GM21737 (cell line): ENCODE data around the gene SPATA16.

ENCODE experiments used
- ATAC-seq: cut with Tn5 transposase; IDR thresholded peaks from one replicate; pipeline ENCODE4 v1.9.1; 2021; ENCODE audit warnings: mild to moderate bottlenecking, moderate library complexity; ENCODE audit not compliant: unreplicated experiment

The SPATA16 gene

DNA sequence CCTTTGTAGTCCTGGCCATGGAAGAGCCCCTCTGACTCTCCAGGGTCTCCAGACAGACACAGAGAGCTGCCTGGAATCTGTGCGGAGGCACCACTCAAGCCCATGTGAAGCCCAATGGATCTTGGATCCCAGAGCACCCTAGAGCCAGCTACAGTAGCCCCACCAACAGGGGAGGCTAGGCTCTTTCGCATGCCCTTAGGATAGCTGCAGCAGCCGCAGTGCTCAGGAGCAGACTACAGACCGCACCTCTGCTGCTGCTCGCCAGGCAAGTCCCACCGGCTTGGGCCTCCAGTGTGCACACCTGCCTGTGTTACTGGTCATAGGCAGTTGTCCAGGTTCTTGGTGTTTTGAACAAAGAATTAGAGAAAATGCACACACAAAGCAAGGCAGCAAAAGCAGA lies 131.6 kb downstream of the SPATA16 start:
- ATAC-seq: no peak

DNA sequence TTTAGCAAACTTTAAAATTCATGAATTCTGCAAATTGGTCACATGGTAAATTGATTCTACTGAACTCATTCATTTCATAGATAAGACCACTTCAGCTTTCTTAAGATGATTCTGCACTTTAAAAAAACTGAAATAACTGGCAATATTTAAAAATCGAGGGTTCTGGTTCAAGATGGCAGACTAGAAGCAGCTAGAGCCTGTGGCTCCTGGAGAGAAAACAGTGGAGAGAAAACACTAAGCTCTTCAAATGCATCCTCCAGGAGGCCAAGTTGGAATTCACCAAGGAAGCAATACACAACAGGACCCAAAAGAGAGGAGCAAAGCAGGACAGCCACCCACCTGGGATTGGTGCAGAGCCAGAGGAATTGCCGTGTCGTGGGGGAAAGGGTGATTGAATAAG lies 132.1 kb downstream of the SPATA16 start:
- no peak for ATAC-seq

DNA sequence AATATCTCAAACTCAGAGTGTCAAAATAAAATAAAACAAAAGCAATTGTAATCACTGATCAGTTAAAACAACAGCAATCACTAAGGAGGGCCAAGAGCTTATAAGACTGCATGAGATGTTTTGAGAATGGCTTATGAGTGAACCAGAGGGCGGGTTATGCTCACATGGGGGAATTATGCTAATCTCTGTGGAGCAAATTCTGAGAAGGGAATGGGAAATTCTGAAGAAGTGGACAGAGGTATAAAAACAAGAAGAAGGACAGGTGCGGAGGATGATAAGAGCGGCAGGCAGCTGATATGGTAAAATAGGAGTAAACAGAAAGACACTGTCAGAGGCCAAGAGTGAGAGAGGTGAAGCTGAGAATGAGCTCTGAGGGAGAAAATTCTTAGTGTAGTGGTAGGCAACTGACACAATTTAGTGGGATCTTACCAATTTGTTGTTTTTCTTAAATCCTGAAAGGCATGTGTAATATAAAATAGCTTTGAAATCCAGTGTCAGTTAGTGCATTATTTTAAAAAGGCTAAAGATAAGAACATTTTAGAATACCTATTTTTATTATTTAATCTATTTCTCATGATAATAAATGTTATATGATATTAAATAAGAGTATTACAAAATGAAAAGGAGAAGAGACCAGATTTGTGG lies 133.8 kb downstream of the SPATA16 start:
- no peak for ATAC-seq

DNA sequence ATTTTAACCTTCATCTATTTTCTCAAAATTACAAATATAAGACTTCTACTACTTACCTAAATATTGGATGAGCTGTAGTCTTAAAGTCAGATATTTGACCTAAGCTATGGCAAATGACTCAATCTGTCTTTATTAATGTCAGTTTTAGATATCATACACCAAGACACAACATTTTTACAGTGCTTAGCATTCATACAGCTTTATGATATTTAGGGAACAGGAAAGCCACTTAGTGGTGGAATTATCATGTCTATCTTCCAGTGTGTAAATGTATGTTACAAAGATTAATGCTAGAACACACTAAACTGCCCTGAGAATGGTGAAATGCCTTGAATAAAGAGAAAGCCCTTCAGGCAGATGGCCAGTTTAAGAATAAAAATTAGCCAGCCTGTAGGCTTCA lies 135.0 kb downstream of the SPATA16 start:
- ATAC-seq: no peak

DNA sequence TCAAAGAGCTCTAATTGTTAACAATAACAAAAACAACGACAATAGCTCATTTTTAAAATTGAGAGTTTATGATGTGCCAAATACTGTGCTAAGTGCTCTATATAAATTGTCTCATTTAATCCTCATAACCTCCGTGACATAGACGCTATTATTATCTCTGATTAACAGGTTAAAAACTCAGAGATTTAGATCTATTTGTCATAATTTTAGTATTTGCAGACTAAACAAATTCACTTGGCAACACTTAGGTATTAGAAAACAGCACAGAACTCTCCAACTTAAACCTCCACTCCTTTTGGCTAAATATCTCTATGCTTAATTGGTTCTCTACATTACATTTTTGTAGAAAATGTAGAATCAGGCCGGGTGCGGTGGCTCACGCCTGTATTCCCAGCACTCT lies 136.4 kb downstream of the SPATA16 start:
- ATAC-seq: no peak

DNA sequence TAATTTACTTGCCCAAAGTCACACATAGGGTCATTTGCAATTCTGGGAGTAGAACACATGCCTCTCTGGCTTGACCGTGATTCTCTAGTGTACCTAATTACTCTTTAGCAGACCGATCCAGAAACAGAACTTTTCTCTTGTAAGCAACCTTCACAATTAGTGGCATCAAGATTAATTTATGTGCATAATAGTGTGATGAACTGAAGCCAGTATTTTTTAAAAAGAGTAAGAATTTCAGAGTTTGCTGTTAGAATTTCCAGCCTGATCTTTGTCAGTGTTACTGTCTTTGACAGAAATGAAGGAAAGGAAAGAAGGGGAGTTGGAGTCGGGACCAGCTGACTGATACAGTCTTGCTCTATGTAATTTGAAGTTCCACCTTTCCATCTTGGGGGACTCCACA lies 137.1 kb downstream of the SPATA16 start:
- no peak for ATAC-seq

DNA sequence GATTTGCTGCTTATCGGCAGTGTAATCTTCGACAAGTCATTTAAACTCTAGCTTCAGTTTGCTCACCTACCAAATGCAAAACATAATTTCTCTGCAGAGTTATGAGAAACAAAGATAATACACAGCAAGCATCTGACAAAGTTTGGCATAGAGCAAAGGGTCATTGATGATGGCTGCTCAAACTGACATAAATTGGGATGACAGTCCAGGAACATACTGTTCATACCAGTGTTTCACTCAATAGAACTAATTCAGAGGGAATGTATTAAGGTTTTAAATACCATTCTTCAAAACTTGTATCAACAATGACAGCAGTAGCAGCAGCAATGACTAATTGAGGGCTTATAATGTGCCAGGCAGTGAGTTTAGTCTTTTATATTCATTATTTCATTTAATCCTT lies 137.6 kb downstream of the SPATA16 start:
- ATAC-seq: no peak

DNA sequence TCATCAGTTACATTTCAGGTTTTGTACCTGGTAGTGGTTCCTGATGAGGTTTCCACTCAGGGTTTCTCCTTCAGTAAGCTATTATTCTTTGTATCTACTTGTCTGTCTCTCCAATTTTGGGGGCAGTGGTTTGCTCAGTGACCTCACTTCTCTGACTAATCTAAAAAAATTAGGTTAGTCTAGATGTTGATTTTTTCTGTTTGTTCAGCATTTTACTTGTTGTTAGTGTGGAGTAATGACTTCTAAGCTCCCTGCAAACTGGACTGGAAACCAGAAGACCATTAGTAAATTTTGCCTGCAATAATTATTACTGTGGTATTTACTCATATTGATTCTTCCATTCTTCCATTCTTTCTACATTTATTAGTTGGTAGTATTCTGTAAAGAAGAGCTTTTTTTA lies 139.4 kb downstream of the SPATA16 start:
- no peak for ATAC-seq

DNA sequence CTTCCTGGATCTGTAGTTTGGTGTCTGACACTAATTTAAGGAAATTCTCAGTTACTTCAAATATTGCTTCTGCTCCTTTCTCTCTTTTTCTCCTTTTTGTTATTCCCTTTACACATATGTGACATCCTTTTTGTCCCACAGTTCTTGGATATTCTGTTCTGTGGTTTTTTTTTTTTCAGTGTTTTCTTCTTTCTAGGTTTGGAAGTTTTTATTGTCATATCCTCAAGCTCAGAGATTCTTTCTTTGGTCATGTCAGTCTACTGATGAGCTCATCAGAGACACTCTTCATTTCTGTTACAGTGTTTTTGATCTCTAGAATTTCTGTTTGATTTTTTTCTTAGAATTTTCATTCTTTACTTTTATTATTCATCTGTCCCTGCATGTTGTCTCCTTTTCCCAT lies 140.5 kb downstream of the SPATA16 start:
- ATAC-seq: no peak

DNA sequence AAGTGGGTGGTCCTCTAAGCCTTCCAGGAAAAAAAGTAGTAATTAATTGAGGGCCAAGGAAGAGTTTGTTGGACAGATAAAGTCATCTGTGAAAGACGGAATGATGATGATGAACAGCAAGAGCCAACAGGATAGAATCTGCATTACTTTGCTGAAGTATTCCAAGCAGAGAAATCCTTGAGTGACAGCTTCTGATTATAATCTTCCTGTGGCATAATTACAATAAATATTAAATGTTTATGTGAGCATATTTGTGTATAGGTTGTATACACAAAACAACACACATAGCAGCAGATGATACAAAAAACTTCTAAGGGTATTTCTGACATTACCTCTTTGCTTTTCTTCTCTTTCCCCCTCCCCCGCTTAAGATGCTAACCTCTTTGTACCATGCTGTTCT lies 147.6 kb downstream of the SPATA16 start:
- no peak for ATAC-seq

DNA sequence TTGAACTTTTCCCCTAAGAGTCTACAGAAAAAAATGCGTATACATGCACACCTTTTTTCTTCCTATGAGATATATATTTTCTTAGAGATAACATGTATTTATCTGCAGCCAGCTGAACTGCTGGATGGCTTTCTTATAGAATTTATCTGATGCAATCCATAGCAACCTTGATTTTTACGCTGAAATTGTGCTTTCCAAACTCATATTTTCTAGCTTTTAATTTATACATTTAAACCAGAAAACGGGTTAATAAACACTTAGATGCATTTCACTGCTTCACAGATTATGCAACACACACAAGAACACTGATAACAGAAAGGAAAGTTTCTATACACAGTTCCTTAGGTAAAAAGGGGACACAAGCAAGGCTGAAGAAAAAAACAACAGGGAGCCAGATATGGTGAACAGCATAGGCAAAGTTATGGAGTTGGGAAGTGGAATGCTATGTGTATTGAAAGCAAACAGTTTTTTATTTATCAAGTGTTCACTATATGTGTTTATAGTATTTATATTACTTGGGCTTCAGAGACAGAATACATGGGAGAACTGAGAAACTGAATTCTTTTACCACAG lies 149.5 kb downstream of the SPATA16 start:
- no peak for ATAC-seq

DNA sequence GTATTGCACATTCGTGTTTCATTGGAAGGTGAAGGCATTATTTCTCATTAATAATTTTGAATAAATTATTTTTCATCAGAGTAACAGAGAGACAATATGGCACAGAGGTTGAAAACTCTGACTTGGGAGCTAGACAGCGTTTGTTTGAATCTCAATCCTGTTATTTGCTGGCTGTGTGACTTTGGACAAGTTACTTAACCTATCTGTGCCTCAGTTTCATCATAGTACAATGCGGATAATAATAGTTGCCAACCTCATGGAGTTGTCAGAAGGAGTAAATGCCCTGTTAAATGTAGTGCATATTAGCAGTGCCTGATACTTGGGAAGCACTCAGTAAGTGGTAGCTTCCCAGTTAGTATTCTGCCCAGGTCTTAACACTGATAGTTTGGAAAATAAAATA lies 151.7 kb downstream of the SPATA16 start:
- ATAC-seq: no peak

DNA sequence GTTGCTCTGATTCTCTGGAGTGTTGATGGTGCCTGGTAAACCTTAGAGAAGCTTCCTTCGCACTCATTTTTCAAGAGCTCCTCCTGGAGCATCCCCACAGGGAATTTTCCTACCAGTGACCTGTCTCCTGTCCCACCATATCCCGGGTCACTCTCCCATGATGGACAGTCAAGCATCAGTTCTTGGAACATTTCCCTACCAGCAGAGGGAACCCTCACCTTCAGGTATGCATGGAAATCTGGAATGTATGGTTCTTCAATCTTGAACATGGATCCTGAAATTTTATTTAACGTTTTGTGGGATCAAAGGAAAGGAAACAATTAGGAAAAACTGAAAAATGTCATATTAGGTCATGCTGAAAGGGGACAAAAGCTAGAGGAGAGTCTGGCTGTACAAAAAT lies 153.8 kb downstream of the SPATA16 start:
- ATAC-seq: no peak

DNA sequence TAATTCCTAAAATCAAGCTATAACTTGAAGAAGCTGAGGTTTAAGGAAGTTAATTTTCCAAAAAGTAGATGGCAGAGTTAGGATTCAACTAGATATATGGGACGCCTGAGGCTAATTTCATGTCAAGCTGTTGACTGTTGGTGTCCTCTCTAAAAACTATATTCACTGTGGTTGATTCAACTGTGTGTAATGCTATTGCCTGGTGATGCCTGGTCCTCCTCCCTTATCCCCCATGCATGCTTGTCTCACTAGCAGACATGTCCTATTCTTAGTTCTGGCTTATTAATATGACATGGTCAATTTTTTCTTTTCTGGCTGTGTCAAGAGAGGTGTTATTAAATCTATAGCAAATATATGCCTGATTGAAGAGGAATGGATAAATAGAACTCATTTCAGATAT lies 156.1 kb downstream of the SPATA16 start:
- ATAC-seq: no peak

DNA sequence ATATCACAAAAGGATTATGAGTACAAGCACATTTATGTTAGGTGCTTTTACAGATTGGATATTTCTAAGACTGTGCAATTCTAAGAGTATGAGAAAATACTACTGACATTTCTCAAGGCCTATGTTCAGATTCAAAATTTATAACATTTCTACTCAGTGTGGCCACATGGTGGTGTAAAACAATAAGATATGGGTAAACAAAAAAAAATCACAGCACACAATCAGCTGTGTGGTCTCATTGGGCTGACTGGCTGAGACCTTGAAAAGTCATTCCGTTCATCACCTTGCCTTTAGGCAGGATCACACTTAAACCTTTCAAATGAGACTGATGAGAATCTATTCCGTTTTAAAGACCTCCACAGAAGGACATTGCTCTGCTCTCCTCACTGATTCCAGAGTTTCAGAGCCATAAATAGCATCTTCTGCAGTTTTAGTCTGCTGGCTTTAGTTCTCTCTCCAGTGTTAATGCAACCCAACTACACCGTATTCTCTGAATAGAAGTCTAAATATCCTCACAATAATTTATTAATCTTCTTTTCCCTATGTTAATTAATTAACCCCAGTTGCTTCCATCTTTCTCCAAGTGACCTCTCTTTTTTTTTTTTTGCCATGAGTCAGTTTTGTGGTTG lies 158.2 kb downstream of the SPATA16 start:
- no peak for ATAC-seq

DNA sequence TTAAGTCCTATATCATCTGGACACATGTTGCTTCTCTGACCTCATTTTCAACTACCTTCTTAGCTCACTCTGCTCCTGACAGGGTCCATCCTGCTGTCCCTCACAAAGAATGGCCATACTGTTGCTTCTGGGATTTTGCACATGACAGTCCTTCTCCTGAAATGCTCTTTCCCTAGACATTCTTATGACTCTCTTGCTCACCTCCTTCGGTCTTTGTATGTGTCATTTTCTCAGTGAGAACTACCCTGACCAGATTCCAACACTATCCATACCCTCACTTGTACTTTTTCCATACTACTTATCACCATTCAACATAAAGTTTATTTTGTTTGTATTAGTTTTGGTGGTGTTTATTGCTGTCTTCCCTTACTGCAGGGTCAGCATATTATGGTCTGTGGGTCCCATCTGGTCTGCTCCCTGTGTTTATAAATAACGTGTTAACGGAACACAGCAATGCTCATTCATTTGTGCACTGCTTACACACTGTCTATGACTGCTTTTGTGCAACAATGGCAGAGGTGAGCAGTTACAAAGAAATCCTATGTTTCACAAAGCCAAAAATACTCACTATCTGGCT lies 159.5 kb downstream of the SPATA16 start:
- ATAC-seq: no peak

DNA sequence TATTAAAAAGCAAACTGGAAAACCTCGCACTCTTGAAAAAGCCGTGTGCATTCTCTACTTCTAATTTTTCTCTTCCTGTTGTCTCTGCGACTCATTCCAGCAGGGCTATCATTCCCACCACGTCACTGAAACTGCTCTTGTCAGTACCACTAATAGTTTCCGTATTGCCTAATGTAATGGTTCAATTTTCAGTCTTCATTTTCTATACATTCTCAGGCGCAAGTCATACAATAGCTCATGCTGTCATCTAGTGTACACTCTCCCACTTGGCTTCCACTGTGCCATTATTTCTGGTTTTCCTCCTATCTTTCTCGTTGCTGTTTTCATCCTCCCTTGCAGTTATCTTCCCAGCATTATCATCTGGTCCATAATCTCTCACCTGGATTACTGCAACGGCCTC lies 160.2 kb downstream of the SPATA16 start:
- ATAC-seq: no peak

DNA sequence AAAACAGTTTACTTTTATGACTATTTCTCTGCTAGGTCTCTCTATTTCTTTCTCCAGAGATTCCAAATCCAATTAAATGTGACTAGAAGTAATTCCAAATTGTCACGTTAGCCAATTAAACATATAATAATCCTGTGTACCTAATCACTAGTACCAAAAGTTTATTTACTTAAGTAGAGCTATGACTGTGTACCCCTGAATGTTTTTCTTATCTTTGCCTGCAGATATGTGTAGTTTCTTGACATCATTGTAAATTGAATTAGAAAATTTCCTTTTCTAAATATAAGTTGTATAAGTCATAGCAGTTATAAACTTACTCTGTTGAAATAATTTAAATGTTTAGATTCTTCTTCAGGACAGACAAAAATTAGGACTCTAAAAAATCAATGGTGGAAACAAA lies 163.3 kb downstream of the SPATA16 start:
- no peak for ATAC-seq

DNA sequence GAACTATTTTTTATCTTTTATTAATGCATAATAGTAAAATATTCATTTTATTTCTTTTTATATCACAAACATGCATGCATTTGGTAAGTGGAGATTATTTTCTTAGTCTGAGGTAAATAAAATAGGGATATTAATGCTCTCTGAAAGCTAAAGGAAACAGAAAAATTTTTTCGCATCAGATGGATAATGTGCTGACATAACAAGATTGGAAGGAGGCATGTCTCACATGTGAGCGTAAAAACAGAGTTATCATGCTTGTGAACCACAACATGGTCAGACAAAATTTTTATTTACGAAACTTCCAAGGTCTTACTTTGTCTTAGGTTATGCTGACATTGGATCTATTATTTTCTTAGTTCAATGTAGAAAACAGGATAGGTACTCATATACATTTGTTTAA lies 166.1 kb downstream of the SPATA16 start:
- no peak for ATAC-seq

DNA sequence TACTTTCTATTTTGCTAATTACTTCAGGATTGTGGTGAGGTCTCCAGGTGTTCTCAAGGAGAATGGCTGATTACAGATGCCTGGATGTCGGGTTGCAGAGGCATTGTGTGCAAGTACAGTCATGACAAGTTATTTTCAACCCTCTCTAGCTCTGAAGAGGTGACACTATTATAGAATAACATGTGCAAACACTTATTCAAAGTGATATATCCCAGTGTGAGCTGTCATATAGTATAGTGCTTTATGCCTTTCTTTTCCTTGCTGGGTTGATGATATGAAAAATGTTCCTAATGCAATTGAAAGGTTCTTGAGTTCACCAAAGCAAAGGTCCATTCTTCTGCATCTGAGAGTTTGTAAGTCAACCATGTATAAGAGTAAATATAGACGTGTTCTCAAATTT lies 167.2 kb downstream of the SPATA16 start:
- ATAC-seq: no peak

DNA sequence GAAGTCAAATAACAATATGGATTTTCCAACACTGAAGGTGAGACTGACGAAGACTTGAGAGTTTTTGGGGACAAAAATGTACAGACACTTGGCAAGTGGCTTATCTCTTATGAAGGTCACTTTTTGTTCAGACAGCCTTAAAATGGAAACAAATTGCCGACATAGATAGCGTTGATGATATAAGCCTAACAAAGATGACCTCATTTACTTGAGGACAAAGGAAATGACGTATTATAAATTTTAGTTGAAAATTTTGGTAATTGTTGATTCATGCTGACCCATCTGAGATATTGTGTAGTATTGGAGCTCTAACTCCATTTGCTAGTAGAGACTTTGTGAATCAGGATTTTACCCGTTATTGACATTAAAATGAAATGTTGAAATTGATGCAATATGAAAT lies 168.3 kb downstream of the SPATA16 start:
- ATAC-seq: no peak

DNA sequence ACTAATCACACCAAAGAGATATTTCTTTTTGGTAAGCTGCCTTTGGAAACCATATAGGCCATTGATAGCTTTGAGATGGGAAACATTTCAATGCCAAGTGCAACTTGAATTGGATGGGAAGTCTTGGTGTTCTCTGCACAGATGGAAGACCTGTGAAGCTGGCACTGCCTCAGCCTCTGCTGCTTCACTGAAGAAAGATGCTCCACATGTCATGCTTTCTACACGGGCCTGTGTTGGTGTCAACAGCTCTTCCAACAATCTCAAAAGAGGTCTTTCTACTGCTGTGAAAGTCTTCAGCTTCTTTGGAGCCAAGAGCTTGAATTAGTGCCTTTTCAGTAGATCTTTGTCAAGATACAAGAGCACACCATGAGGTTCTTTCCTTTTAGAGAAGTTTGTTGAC lies 169.0 kb downstream of the SPATA16 start:
- ATAC-seq: no peak
